HepG2 (cell line): Measurements from ENCODE around the gene RUSF1. TPM values are rescaled to one million over a fixed set of nuclear protein-coding genes. Genes with fewer than 3 reads are reported as not detected.
A peak's percentile ranks its signal among the peaks of the same experiment; 100 is the strongest.

ENCODE experiments used
- FOXP1 ChIP-seq, 2 experiments: fragments of 450-650 bp in 1 of 2; IDR thresholded peaks; 2 replicates each; pipeline ENCODE4 v1.6.1; 2017 to 2018; ENCODE audit warnings: antibody characterized with exemption in 1 of 2
- HHEX ChIP-seq: IDR thresholded peaks from 2 replicates; pipeline ENCODE4 v1.6.1; 2016; ENCODE audit warnings: control low read depth
- JARID2 ChIP-seq: sonication (generic); formaldehyde crosslinking; IDR thresholded peaks from 2 replicates; pipeline ENCODE4 v1.8.1; 2023; ENCODE audit warnings: missing genetic modification reagents, inconsistent platforms; ENCODE audit not compliant: insufficient replicate concordance
- KLF15 ChIP-seq: sonication (generic); formaldehyde crosslinking; IDR thresholded peaks from 2 replicates; pipeline ENCODE4 v1.8.1; 2023; ENCODE audit warnings: borderline replicate concordance, mild to moderate bottlenecking, inconsistent platforms, missing genetic modification reagents, mixed read lengths
- MEIS1 ChIP-seq: sonication (generic); formaldehyde crosslinking; IDR thresholded peaks from 2 replicates; pipeline ENCODE4 v1.9.0; 2021; ENCODE audit warnings: mild to moderate bottlenecking, missing genetic modification reagents, moderate library complexity, borderline replicate concordance
- NFKB2 ChIP-seq: sonication (generic); formaldehyde crosslinking; IDR thresholded peaks from 2 replicates; pipeline ENCODE4 v1.4.0; 2020; ENCODE audit warnings: missing genetic modification reagents, borderline replicate concordance
- RELA ChIP-seq: sonication (generic); formaldehyde crosslinking; IDR thresholded peaks from 2 replicates; pipeline ENCODE4 v1.4.0; 2020; ENCODE audit warnings: missing genetic modification reagents
- RFX1 ChIP-seq: fragments of 450-650 bp; IDR thresholded peaks from 2 replicates; pipeline ENCODE4 v1.6.1; 2017
- SPEN ChIP-seq: sonication (generic); formaldehyde crosslinking; IDR thresholded peaks from 2 replicates; pipeline ENCODE4 v1.5.1; 2020; ENCODE audit warnings: low read depth, mild to moderate bottlenecking, missing genetic modification reagents
- YY1 ChIP-seq: IDR thresholded peaks from 2 replicates; pipeline ENCODE4 v1.6.1; 2011; ENCODE audit warnings: low read length, low read depth, moderate library complexity, mild to moderate bottlenecking; ENCODE audit not compliant: insufficient read depth, insufficient replicate concordance
- ZNF10 ChIP-seq: sonication (generic); formaldehyde crosslinking; IDR thresholded peaks from 2 replicates; pipeline ENCODE4 v1.4.0; 2020; ENCODE audit warnings: mild to moderate bottlenecking, low read depth, missing genetic modification reagents, borderline replicate concordance
- ZNF431 ChIP-seq: sonication (generic); formaldehyde crosslinking; IDR thresholded peaks from 2 replicates; pipeline ENCODE4 v1.9.0; 2022; ENCODE audit warnings: missing genetic modification reagents, low read depth, mild to moderate bottlenecking, borderline replicate concordance
- ZNF780A ChIP-seq: sonication (generic); formaldehyde crosslinking; IDR thresholded peaks from 2 replicates; pipeline ENCODE4 v1.8.0; 2022; ENCODE audit warnings: mild to moderate bottlenecking, missing genetic modification reagents, moderate library complexity
- polyA plus RNA-seq, 8 experiments: library from polyadenylated mRNA; depleted of rRNA in 3 of 8; stranded (reverse) in 7 of 8; unstranded in 1 of 8; fragments of >200 nt; fragmentation: Illumina TruSeq in 4 of 8; extraction: Trizol in 4 of 8; gene quantifications; 2 replicates each; pipeline versions ENCODE4 v1.2.1 to v1.2.3, GENCODE V29; 2011 to 2016; ENCODE audit warnings: low read depth in 4 of 8, missing spikeins in 1 of 8, mixed read lengths in 1 of 8; ENCODE audit not compliant: insufficient read depth in 1 of 8
- total RNA-seq, 5 experiments: library from RNA; depleted of rRNA; stranded (reverse); fragments of >200 nt; fragmentation: Illumina TruSeq; extraction: Trizol; gene quantifications; 2 replicates each; pipeline ENCODE4 v1.2.3, GENCODE V29; 2016; ENCODE audit warnings: low read depth in 1 of 5
- TF ChIP-seq, protein P1 (sequence below): sonication (generic); formaldehyde crosslinking; IDR thresholded peaks from 2 replicates; pipeline ENCODE4 v1.4.0; 2020; ENCODE audit warnings: mild to moderate bottlenecking, missing genetic modification reagents
- TF ChIP-seq, protein P2 (sequence below): sonication (generic); formaldehyde crosslinking; IDR thresholded peaks from 2 replicates; pipeline ENCODE4 v1.5.1; 2020; ENCODE audit warnings: mild to moderate bottlenecking, missing genetic modification reagents, moderate library complexity
- TF ChIP-seq, protein P3 (sequence below): sonication (generic); formaldehyde crosslinking; IDR thresholded peaks from 2 replicates; pipeline ENCODE4 v1.4.0; 2020; ENCODE audit warnings: missing genetic modification reagents, mild to moderate bottlenecking, borderline replicate concordance
- TF ChIP-seq, protein P4 (sequence below): sonication (generic); formaldehyde crosslinking; IDR thresholded peaks from 2 replicates; pipeline ENCODE4 v1.4.0; 2020; ENCODE audit warnings: missing genetic modification reagents

The RUSF1 gene
- total and polyA plus RNA-seq, 2 of the 13 experiments (the other 11 are each of a cell fraction or from before 2014, with no cell fraction given), result 40.8 to 50.2 TPM

DNA sequence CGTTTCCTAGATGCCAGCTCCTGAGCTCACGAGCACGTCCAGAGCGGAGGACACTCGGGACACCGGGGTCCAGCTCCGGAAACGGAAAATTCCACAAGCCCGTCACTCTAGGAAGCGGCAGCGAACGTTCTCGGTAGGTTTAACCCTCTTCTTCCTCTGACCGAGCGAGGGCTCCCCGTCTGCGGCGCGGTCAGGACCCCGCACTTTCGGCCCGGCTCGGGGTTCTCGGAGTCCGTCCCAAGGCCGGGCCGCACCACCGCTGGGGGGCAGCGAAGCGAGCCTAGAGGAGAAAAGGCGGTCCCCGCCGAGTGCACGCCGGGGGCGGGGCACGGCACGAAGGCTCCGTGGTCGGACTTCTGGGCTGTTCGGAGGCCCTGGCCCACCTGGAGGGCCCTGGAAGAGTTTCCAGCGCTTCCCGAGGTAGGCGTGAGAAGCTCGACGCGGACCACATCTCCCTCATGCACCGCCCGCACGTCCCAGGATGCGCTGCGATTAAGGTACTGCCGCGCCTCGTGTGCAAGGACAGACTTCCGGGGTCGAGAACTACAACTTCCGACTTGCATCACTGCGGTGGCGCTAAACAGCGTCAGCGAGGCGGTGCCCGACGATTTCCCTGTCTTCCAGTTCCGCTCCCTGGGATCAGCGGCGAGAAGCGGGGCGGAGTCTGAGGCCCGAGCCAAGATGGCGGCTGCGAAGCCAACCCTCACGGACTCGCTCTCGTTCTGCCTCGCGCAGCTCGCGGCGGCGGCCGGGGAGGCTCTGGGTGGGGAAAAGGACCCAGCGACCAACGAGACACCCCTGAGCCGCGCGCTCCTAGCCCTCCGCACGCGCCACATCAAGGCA, 49.1 kb downstream of the RUSF1 start, which contains the start of gene ARMC5 (continued):
- TF ChIP-seq NFKB2 (CRISPR knock-in tag) (peak; percentile 94), RFX1 (no peak), SPEN (CRISPR knock-in tag) (peak; percentile 91), ZNF431 (peak; percentile 92), HHEX (CRISPR knock-in tag) (no peak), MEIS1 (CRISPR knock-in tag) (peak; percentile 80; the same call in 1 of the 2 replicates), ZNF10 (no peak), YY1 (peak; percentile 98), RELA (no peak), KLF15 (CRISPR knock-in tag) (peak; percentile 83; the same call in 1 of the 2 replicates), JARID2 (CRISPR knock-in tag) (no peak), FOXP1 (IDR thresholded peaks at IDR 0.05) (no peak), FOXP1 (CRISPR knock-in tag; IDR thresholded peaks at IDR 0.05) (no peak; the same call in none of the 2 replicates), ZNF780A (CRISPR knock-in tag) (no peak)
- TF ChIP-seq, protein P1, sequence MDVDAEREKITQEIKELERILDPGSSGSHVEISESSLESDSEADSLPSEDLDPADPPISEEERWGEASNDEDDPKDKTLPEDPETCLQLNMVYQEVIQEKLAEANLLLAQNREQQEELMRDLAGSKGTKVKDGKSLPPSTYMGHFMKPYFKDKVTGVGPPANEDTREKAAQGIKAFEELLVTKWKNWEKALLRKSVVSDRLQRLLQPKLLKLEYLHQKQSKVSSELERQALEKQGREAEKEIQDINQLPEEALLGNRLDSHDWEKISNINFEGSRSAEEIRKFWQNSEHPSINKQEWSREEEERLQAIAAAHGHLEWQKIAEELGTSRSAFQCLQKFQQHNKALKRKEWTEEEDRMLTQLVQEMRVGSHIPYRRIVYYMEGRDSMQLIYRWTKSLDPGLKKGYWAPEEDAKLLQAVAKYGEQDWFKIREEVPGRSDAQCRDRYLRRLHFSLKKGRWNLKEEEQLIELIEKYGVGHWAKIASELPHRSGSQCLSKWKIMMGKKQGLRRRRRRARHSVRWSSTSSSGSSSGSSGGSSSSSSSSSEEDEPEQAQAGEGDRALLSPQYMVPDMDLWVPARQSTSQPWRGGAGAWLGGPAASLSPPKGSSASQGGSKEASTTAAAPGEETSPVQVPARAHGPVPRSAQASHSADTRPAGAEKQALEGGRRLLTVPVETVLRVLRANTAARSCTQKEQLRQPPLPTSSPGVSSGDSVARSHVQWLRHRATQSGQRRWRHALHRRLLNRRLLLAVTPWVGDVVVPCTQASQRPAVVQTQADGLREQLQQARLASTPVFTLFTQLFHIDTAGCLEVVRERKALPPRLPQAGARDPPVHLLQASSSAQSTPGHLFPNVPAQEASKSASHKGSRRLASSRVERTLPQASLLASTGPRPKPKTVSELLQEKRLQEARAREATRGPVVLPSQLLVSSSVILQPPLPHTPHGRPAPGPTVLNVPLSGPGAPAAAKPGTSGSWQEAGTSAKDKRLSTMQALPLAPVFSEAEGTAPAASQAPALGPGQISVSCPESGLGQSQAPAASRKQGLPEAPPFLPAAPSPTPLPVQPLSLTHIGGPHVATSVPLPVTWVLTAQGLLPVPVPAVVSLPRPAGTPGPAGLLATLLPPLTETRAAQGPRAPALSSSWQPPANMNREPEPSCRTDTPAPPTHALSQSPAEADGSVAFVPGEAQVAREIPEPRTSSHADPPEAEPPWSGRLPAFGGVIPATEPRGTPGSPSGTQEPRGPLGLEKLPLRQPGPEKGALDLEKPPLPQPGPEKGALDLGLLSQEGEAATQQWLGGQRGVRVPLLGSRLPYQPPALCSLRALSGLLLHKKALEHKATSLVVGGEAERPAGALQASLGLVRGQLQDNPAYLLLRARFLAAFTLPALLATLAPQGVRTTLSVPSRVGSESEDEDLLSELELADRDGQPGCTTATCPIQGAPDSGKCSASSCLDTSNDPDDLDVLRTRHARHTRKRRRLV (CRISPR knock-in tag), result peak; percentile 81
- TF ChIP-seq, protein P2, sequence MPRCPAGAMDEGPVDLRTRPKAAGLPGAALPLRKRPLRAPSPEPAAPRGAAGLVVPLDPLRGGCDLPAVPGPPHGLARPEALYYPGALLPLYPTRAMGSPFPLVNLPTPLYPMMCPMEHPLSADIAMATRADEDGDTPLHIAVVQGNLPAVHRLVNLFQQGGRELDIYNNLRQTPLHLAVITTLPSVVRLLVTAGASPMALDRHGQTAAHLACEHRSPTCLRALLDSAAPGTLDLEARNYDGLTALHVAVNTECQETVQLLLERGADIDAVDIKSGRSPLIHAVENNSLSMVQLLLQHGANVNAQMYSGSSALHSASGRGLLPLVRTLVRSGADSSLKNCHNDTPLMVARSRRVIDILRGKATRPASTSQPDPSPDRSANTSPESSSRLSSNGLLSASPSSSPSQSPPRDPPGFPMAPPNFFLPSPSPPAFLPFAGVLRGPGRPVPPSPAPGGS (CRISPR knock-in tag), result peak; percentile 94
- TF ChIP-seq, protein P3, sequence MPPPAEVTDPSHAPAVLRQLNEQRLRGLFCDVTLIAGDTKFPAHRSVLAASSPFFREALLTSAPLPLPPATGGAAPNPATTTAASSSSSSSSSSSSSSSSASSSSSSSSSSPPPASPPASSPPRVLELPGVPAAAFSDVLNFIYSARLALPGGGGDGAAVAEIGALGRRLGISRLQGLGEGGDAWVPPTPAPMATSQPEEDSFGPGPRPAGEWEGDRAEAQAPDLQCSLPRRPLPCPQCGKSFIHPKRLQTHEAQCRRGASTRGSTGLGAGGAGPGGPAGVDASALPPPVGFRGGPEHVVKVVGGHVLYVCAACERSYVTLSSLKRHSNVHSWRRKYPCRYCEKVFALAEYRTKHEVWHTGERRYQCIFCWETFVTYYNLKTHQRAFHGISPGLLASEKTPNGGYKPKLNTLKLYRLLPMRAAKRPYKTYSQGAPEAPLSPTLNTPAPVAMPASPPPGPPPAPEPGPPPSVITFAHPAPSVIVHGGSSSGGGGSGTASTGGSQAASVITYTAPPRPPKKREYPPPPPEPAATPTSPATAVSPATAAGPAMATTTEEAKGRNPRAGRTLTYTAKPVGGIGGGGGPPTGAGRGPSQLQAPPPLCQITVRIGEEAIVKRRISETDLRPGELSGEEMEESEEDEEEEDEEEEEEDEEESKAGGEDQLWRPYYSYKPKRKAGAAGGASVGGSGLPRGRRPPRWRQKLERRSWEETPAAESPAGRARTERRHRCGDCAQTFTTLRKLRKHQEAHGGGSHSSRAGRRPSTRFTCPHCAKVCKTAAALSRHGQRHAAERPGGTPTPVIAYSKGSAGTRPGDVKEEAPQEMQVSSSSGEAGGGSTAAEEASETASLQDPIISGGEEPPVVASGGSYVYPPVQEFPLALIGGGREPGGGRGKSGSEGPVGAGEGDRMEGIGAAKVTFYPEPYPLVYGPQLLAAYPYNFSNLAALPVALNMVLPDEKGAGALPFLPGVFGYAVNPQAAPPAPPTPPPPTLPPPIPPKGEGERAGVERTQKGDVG, result peak; percentile 74
- TF ChIP-seq, protein P4, sequence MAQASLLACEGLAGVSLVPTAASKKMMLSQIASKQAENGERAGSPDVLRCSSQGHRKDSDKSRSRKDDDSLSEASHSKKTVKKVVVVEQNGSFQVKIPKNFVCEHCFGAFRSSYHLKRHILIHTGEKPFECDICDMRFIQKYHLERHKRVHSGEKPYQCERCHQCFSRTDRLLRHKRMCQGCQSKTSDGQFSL (CRISPR knock-in tag), result peak; percentile 63
